Skin epidermis (tissue), 12 donors: ENCODE results near the gene DCUN1D5.

Source experiments
- H3K27ac ChIP-seq, 21 experiments: fragments of 200-600 bp; sonication (generic) in 11 of 21; one replicate each; pipeline ENCODE4 v1.5.0; 2020; ENCODE audit warnings: mild to moderate bottlenecking in 3 of 21, inconsistent platforms in 2 of 21, moderate library complexity in 2 of 21
- H3K4me3 ChIP-seq, 7 experiments: fragments of 200-600 bp; sonication (generic) in 2 of 7; one replicate each; pipeline ENCODE4 v1.5.0; 2020; ENCODE audit warnings: inconsistent platforms in 2 of 7, mild to moderate bottlenecking in 2 of 7, moderate library complexity in 1 of 7

DCUN1D5 gene

DNA sequence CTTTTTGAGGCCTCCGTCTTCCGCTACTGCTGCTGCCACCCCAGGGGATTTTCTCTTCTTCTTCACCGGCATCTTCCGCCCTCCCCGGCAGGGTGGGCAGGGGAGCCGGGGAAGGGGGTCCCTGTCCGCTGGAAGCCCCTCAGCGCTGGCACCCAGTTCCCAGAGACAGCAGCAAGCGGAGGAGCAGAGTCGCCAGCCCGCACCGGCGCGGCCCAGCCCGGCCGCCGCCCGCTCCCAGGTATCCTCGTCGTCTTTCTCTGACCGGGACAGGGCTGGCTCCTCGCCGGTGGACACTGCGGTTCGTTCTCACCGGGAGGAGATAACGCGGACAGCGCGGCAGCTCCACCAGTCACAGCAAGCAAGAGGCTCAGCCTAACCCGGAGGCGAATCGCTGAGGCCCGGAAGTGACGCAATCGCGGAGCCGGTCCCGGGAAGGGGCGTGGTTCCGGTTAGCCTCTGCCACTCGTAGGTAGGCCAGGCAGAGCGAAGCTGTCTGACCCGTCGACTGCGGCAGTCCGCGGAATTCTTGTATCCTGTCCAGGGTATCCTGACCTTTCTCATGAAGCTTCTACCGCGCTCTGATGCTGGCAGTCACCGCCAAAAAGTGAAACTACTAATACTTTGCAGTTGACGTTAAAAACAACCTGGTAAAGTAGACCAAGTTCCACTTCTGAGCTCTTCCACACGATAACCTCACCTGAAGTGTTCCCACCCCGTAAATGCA lies at the start of gene DCUN1D5:
Gene DCUN1D5 (minus strand): TSS at position 360 of the 724 bp plus-strand sequence. CDS start 288 bp downstream, at position 72.
- Histone ChIP-seq H3K27ac (peak within 1 kb of the TSS; percentile 52 to 95 (median 89)), H3K4me3 (peak within 1 kb of the TSS; percentile 62 to 98 (median 90))

DNA sequence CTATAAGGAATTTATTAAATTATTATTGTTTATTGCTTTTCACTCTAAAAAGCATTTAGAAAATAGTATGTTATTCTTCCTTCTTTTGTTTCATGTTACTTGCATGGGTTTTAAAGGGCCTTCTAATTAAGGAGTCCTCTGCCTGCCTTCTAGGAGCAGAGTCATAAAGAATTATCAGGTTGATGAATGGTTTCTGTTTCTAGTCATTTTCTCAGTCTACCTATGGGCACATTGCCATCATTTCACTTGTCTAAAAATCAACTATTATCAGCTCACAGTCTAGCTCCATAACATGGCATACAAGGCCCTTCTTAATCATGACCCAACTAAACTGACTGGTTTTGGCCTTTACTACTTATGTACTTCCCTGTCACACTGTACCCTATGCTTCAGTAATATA lies 33.5 kb upstream of the DCUN1D5 start:
- Histone ChIP-seq H3K27ac (no peak overlapping the region), H3K4me3 (no peak overlapping the region)

DNA sequence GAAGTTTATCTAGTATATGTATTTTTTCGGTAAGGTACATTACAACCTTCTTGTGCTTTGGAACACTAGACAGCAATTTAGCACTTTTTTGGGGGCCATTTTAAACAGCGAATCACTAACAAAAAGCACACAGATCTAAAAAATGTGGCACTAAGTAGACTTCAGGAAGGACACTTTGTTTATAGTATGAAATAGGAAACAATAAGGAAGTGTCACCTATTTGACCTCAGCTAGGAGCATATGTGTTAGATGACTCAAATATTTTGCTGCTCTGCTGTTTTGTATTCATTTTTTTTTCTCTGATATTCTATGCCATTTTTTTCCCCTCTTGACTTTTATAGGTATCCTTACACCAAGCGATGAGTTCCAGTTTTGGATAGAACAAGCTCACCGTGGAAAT lies 22.9 kb upstream of the DCUN1D5 start:
- Histone ChIP-seq H3K27ac (no peak overlapping the region), H3K4me3 (no peak overlapping the region)

DNA sequence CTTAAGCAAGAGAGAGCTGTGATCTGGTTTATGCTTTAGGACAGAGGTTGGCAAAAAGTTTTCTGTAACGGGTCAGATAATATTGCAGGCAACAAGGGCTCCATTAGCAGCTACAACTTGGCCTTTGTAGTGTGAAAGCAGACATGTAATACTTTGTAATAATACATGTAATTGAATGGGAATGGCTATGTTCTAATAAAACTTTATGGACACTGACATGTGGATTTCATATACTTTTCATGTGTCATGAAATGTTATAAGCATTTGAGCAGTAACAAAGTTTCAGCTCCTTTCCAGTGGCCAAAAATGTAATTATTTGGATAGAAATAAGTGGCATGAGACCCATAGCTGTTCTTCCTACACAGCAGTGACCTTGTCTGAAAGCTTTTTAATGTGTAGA lies 20.4 kb upstream of the DCUN1D5 start:
- Histone ChIP-seq H3K27ac (no peak overlapping the region), H3K4me3 (no peak overlapping the region)

DNA sequence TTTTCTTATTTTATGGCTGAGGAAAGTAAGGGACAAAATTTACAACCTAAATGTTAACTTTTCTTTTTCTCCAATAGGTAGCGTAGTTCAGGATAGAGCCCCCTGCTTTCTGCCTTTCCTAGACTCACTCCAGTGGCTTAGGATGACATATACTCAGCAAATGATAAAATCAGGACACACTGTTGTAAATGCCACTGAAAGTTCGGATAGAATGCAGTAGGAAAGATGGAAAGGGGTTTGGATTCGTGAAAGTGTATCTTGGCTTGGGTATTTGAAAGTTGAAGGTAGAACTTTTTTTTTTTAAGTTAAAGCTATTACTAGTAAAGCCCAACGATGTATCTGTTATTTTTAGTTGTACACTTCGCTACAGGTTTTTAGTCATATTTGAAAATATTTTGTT lies 19.4 kb upstream of the DCUN1D5 start:
- Histone ChIP-seq H3K27ac (no peak overlapping the region), H3K4me3 (no peak overlapping the region)

DNA sequence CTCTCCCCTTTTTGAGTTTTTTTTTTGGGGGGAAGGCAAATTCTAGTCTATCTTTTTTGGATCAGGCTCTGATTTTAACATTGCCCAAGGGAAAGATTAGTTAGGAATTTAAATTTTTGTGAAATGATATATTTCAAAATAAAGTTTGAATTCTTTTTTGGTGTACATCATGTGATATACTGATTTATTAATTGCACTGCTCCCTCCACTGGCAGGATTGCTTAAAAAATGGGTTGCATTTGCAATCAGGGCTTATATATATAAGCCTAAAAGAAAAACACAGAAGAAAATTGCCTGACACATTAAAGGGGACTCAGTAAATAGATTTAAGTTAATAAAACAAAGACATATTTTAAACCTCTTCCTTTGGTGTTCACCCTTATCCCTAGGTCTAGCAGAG lies 18.4 kb upstream of the DCUN1D5 start:
- Histone ChIP-seq H3K27ac (peak overlapping the region in 3 of 21 experiments; percentile 56 to 68 (median 67)), H3K4me3 (peak overlapping the region; percentile 44 to 73 (median 53))

DNA sequence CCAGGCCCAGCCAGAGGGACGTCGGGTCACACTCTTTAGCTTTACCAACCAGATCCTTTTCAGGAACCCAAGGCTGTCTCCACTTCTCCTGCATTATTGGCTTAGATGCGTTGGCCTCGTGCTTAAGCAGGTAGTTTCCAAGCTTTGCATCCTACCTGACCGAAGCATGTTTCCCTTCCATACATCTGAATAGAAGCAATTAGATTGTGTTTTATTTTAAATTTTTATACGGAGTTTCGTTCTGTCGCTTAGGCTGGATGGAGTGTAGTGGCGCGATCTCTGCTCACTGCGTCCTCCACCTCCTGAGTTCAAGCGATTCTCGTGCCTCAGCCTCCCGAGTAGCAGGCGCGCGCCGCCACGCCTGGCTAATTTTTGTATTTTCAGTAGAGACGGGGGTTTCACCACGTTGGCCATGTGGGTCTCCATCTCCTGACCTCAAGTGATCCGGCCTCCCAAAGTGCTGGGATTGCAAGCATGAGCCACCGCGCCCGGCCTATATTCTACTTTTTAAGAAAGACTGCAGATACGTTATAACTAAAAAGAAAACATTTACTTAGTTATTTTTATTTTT lies 17.9 kb upstream of the DCUN1D5 start:
- Histone ChIP-seq H3K27ac (peak overlapping the region in 20 of 21 experiments; percentile 18 to 85 (median 68)), H3K4me3 (peak overlapping the region; percentile 44 to 73 (median 53))

DNA sequence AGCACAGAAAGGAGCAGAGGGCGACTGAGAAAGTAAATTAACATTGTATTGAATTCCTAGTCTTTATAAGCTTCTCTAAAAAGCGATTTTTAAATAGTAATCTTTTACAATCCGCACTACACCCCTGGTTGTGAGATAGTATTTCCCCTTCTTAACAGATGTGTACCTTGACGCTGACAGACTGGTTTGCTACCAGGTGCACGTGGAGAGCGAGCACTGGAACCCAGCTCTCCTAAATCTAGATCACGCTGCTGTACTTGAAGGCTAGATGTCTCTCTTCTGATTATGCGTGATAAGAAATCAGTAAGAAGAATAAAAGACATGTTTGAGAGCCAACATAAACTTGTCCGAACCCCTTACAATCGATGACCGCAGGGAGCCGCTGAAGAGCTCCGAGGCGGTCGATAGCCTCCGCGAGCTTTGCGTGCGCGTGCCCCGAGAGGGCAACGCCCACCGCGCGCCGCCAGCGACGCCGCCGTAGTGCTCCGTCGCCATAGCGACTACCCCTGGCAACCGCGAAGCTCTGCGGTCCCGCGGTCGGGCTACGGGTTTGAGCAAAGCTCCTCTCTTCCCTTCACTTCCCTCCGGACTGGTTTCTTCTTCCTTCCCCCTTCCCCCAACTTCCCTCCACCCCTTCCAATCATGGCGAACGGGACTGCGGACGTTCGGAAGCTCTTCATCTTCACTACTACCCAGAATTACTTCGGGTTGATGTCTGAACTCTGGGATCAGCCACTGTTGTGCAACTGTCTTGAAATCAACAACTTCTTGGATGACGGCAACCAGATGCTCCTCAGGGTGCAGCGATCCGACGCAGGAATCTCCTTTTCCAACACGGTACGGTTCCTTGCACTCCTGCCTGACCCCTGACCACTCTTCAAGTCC lies 17.2 kb upstream of the DCUN1D5 start, which contains the start of gene DYNC2H1:
Gene DYNC2H1 (plus strand): TSS at position 494 of the 885 bp plus-strand sequence. CDS start 149 bp downstream, at position 643.
- peak within 1 kb of the TSS in 20 of 21 experiments; percentile 18 to 85 (median 68) for H3K27ac ChIP-seq
- peak within 1 kb of the TSS; percentile 44 to 73 (median 53) for H3K4me3 ChIP-seq

DNA sequence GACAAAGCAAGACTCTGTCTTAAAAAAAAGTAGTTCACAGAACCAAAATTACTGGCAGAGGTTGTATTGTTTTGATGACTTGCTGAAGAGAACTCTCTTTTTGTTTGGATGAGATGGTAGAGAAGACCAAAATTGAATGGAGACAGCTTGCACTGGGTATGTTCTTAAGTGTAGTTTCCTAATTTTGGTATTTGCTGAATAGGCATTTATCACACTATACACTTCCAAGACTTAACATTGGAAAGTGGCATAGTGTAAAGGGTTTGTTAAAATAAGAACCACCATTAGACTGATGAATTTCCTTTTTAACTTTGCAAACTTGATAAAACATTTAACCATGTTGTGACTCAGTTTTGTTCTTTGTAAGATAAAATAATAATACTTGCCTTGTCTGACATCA lies 5.3 kb upstream of the DCUN1D5 start:
- no peak overlapping the region for H3K4me3 ChIP-seq
- H3K27ac ChIP-seq = no peak overlapping the region

DNA sequence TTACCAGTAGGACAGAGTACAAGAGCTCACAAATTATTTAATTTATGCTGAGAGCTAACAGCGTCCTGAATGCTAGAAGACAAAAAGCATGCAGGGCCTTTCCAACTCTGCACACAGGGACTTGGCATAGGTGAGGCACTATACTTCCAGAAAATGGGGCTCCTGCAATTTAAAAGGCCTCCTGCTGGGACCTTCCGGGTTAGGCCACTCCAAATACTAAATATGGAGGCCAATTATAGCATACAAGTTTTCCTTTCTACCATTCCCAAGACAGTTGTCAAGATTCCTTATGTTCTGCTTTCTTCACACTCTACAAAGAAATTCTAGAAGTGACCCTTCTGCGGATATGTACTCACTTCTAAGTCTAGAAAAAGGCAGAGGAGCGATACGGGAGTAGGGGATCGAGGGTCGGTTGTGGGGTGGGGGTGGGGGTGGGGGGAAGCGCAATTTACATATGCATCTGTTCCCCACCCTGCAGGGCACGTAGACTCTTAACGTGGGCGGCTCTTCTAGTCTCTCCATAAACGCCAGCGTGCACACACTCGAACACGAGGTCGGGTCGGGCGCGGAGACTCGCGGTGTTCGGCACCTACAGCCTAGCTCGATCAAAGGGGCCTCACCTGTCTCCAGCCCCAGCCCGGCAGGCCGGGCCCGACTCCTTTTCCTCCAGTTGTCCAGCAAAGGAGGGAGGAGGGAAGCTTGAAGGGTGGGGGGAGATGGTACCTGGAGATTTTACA lies 728 bp downstream of the DCUN1D5 start:
- H3K27ac ChIP-seq = peak overlapping the region; percentile 52 to 95 (median 89)
- peak overlapping the region; percentile 62 to 98 (median 90) for H3K4me3 ChIP-seq

DNA sequence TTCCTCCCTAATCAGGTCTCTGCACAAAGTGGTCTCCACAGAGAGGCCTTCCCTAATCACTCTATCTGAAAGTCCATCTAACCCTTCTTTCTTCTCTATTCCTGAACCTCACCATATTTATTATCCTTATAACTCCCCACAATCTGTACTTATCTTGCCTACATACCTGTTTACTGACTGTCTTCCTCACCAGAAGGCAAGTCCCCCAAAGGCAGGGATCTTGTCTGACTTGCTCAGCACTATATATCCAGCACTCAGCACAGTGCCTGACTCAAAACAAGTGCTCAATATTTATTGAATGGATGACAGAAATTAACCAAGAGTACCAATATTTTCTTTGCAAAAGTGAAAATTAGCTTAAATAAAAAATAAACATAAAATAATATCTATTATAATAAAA lies 5.5 kb downstream of the DCUN1D5 start:
- no peak overlapping the region for H3K4me3 ChIP-seq
- no peak overlapping the region for H3K27ac ChIP-seq

DNA sequence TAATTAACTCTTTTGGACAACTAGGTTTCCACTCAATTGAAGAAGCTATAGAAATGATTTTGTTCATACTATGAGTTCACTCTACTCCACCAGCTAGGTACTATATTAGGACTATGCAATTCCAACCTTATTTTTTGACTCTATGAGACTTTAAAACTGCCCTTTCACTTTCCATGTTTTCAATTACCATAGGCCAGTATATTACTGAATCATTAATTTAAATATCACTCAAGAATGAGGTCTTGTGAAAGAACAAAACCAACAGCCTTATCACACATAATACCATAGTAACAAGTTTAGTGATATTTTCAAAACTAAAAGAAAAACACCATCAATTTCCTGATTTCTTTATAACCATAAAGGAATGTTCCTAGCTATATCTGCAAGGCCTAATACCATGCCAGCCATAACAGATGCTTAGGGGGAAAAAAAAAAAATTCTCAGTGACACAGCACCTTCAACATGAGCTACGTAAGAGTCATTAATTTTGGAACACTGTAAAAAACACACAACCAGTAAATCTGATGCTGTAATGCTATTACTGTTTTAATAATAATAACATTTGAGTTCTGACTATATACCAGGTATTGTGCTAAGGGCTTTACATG lies 6.1 kb downstream of the DCUN1D5 start:
- no peak overlapping the region for H3K4me3 ChIP-seq
- H3K27ac ChIP-seq = no peak overlapping the region

DNA sequence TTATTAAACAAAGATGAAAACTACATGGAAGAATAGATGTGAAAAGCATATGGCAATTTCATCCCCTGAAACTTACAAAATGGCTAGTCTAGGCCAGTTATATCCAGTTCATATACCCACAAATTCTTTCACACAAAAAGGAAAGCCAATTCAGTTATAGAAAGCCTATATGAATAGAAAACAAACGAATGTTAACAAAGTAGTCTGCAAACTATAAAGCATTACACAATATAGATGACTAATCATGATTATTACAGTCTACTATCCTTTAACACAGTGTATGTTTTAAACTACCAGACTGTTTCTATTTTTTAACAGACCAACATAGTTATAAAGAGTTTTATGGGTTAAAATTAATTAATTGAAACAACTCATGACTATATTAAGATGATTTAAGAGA lies 12.1 kb downstream of the DCUN1D5 start:
- Histone ChIP-seq H3K27ac (no peak overlapping the region), H3K4me3 (no peak overlapping the region)

DNA sequence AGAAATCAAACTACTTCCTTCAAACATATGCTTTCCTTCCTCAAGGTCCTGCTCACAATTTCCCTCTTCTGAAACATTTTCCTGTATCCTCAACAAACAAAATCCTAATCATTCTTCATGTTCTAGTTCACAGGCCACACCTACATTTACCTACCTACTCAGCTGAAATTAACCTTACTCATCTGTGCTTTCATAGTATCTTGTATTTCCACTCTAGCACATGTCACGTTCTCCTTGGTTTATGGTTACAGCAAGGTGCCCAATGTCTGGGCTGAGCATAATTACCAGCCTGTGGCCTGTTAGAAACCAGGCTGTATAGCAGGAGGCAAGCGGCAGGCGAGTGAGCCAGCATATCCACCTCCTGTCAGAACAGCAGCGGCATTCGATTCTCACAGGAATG lies 13.2 kb downstream of the DCUN1D5 start:
- H3K27ac ChIP-seq = no peak overlapping the region
- H3K4me3 ChIP-seq = no peak overlapping the region

DNA sequence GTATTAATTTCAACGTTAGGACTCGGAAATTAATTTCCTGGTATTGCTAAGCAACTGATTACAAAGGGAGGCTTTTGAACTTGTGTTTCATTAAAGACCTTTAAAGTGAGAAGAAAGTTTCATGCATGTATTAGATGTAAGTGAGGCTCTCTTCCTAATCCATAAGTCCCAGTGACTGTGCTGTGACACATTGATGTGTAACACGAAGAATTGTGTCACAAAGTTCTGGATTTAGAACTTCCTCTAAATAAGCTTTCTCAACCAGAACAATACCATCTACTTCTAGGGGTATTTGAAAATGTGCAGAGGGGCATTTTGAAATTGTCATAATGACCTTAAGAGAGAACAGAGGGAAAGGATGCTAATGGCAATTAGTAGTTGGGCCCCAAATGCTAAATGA lies 14.4 kb downstream of the DCUN1D5 start:
- no peak overlapping the region for H3K27ac ChIP-seq
- H3K4me3 ChIP-seq = no peak overlapping the region

DNA sequence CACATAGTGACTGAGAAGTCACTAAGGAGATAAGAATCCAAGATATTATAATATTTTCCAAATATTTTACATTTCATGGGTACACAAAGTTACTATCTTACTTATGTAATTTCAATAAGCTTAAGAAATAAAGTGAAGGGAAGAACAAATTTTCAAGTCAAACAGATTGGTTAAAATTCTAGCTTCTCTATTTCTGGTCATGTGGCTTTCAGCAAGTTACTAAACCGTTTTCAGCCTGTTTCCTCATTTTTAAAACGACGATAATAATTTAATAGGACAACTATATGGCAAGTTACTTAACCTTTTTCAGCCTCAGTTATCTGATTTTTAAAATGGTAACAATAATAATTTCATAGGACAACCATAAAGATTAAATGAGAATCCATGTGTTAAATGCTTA lies 15.6 kb downstream of the DCUN1D5 start:
- no peak overlapping the region for H3K27ac ChIP-seq
- H3K4me3 ChIP-seq = no peak overlapping the region

DNA sequence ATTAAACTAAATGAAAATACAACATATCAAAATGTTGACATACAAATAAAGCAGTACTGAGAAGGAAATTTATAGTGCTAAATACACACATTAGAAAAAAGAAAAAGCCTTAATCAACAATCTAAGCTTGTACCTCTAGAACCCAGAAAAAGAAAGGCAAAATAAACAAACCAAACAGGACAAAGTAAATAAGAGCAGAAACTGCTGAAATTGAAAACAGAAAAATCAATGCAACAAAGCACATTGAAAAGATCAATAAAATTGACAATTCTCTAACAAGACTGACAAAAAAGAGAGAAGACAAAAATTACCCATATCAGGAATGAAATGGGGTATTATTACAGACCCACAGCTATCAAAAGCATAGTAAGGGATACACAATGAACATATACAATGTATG lies 21.0 kb downstream of the DCUN1D5 start:
- H3K4me3 ChIP-seq = no peak overlapping the region
- no peak overlapping the region for H3K27ac ChIP-seq

DNA sequence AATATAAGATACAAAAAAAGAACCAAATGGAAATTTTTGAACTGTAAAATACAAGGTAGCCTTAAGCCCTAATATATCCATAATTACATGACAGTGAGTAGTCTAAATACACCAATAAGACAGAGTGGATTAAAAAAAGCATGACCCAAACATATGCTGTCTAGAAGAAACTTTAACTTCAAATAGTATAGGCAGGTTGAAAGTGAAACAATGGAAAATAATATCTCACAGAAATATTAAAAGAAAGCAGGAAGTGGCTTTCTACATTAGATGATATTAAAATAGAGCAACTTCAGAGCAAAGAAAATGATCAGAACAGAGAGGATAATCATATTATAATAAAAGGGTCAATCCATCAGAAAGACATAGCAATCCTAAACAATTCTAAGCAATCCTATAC lies 21.8 kb downstream of the DCUN1D5 start:
- peak overlapping the region in 1 of 21 experiments; percentile 37 for H3K27ac ChIP-seq
- no peak overlapping the region for H3K4me3 ChIP-seq

DNA sequence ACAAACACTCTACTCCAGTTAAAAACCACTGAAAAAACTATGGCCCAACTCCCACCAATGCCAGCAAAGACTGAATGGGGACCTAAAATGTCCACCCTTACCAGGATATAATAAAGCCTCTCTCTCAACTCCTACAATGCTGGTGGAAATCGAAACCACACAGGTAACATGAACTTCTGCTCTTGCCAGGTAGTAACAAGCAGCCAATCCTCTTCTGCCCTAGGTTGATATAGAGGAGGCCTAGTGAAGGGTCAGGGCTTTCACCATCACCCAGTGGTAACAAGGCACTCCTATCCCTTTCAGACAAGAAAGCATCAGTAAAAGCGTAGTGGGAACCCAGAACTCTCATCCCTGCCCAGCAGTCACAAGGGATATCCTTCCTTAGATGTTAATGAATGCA lies 22.6 kb downstream of the DCUN1D5 start:
- Histone ChIP-seq H3K4me3 (no peak overlapping the region), H3K27ac (peak overlapping the region in 1 of 21 experiments; percentile 37)
